Stimulated activated CD4-positive, alpha-beta T cell treated with anti-CD3 and anti-CD28 coated beads, Interleukin-1b, Interleukin-23, amount 100 ng/mL, for 4 hours (primary cell): ENCODE measurements around the gene STK4.
"Not testable (repeated sequence)": the region's sequence is repeated elsewhere in the genome, so short reads cannot be mapped to it uniquely, and the experiment has no call there.

Experiments
- DNase-seq, 2 donors: peaks; one replicate each; pipeline ENCODE4 v3.0.0-alpha.2; 2020; ENCODE audit warnings: low read depth in 2 of 2

STK4 gene

DNA sequence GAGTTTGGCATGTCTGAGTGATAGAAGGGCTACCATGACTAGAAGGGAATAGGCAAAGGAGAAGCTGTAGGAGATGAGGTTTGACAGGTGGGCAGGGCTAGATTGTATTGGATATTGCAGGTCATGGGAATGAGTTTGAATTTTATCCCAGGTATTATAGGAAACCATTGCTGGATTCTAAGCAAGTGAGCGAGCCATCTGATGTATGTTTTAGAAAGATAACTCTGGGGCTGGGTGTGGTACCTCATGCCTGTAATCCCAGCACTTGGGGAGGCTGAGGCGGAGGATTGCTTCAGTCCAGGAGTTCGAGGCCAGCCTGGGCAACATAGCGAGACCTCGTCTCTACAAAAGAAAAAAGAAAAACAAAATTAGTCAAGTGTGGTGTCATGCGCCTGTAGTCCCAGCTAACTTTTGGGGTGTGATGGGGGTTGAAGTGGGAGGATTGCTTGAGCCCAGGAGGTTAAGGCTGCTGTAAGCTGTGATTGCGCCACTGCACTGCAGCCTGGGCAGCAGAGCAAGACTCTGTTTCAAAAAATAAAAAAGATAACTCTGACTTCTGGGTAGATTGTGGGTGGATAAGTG, 16.9 kb downstream of the STK4 start:
- no peak for DNase-seq

DNA sequence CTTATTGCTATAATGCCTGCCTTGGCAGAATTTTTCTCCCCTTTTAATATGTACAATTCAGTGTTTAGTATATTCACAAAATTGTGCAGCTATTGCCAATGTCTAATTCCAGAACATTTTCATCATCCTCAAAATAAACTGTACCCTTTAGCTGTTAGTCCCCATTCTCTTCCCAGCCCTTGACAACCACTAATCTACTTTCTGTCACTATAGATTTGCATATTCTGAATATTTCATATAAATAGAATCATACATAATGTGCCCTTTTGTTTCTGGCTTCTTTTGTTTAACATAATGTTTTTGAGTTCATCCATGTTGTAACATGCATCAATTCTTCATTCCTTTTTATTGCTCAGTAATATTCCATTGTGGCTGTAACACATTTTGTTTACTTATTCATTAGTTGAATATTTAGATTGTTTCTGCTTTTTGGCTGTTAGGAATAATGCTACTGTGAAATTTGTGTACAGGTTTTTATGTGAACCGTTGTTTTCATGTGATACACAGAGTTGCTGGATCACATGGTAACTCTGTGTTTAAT, 22.4 kb downstream of the STK4 start:
- no peak for DNase-seq

DNA sequence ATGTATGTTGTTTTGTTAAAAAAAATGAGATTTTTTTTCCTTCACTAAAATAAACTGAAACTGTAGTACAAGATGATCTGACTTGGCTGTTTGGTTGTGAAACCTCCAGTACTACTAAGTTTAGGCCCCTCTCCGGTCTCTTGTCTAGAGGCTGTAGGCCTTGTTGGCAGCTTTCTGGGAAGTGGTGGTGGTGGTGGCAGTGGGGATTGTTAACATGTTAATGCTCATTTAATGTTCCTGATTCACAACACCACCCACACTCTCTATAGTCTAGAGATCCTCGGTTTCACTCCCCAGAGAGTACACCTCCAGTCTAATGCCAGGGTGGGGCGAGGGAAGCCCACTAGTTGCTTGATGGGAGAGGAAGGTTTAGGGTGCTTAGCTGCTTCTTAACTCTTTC, 24.1 kb downstream of the STK4 start:
- DNase-seq = no peak

DNA sequence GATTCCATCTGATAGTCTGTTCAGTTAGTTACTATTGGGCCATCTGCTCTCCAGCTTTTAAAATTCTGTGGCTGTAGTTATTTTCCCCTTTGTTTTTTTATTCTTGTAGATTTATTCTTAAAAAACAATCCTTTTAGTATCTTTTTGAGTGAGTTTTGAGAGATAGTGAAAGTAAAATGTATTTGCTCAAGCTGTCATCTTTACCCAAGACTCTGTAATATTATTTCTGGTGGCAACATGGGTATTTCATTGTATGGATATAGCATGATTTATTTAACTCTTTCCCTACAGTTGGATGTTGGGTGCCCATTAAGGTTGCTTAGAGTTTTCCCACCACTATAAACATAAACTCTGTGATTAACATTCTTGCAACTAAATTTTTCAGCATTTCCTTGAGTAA, 24.6 kb downstream of the STK4 start:
- DNase-seq = no peak

DNA sequence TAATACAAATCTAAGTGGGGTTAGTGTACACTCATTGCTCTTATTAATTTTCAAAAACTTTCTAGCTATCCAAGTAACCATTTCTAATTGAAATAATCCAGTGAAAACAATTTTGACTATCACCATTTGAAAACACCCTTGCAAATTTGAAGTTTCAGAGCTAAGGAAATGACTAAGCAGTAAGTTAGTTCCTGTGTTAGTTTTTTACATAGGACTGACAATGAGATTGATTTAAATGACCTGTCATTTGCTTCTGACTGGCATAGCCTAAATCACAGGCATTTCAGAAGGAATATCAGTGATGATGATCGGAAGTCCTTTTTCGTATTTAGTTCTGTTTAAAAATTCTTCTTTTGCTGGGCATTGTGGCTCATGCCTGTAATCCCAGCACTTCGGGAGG, 27.0 kb downstream of the STK4 start:
- no peak for DNase-seq

DNA sequence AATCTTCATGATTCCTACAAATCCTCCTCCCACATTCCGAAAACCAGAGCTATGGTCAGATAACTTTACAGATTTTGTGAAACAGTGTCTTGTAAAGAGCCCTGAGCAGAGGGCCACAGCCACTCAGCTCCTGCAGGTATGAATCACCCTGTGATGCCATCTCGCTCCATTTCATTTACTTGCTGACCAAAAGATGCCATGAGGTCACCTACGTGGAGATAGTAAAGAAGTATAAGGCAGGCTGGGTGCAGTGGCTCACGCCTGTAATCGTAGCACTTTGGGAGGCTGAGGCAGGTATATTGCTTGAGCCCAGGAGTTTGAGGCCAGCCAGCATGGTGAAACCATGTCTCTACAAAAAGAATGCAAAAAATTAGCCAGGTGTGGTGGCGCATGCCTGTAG, 30.9 kb downstream of the STK4 start:
- no peak for DNase-seq

DNA sequence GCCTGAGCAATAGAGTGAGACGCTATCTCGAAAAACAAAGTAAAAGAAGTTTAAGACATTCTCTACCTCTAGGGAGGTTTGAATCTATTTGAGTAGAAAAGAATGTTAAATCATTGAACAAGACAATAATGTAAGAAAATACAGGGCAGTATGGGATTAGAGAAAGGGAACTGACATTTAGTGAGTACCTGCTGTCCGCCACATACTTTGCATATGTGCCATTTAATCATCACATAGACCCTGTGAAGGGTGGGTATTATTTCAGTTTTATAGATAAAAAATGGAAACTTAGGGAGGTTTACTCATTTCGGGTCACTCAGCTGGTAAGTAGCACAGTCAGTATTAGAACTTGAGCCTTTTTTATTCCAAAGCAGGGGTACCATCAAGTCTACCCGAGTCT, 31.4 kb downstream of the STK4 start:
- DNase-seq = no peak

DNA sequence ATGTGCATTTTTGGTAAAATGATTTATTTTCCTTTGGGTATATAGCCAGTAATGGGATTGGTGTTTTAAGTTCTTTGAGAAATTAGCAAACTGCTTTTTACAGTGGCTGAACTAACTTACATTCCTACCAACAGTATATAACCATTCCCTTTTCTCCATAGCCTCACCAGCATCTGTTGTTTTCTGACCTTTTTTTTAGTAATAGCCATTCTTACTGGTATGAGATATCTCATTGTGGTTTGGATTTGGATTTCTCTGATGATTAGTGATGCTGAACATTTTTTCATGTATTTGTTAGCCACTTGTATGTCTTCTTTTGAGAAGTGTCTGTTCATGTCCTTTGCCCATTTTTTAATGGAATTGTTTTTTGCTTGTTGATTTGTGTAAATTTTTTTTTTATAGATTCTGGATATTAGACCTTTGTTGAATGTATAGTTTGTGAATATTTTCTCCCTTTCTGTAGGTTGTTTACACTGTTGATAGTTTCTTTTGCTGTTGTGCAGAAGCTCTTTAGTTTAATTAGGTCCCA, 42.3 kb downstream of the STK4 start:
- no peak for DNase-seq

DNA sequence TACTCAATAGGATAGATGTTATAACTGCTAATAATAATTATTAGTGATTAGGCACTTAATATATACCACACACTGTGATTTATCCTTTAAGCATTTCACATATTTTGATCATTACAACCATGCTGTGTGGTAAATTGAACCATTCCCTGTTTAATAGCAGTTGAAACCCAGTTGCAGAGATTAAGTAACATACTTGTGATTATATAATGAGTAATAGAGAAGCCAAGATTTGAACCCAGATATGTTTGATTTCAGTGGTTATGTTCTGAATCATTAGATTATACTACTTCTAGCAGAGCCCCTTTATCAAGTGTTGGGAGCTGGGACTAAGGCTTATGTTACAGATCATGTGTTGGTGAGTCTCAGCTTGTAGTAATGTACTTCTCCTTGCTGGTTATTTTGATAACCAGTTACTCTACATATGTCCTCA, 44.1 kb downstream of the STK4 start:
- DNase-seq = no peak

DNA sequence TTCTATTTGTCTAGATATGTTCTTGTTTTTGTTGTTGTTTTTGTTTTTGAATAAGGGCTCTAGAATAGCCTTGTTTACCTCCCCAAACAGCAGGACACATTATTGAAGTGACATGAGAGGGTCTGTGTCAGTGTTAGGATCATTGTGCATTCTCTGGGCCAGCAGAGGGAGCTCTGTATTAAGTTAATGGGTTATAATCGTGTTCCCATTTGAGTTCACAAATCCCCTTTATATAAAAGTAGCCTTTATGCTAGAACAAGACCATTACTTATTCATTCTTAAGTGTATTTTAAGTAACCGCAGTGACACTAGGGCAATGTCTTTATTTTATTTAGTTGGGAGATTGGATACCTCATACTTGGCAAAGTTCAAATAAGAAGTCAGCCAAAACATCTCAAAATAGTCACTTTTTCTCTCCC, 44.8 kb downstream of the STK4 start:
- DNase-seq = peak; percentile 9 to 37

DNA sequence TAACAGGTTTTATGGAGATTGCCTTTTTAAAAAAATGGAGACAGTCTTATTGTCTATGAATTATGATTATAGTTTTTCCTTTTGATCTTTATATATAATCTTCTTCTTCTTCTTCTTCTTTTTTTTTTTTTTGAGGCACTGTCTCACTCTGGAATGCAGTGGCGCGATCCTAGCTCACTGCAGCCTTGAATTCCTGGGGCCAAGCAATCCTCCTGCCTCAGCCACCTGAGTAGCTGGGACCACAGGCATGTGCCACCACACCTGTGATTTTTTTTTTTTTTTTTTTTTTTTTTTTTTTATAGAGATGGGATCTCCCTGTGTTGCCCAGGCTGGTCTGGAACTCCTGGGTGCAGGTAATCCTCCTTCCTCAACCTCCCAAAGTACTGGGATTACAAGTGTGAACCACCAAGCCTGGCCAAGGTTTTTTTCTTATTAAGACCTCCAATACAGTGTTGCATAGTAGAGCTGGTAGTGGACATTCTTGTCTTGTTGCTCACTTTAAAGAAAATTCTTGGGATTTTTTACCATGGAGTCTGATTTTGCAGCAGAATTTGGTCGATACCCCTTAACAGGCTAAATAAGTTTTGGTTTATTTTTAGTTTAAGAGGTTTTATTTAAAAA, 46.5 kb downstream of the STK4 start:
- no peak for DNase-seq

DNA sequence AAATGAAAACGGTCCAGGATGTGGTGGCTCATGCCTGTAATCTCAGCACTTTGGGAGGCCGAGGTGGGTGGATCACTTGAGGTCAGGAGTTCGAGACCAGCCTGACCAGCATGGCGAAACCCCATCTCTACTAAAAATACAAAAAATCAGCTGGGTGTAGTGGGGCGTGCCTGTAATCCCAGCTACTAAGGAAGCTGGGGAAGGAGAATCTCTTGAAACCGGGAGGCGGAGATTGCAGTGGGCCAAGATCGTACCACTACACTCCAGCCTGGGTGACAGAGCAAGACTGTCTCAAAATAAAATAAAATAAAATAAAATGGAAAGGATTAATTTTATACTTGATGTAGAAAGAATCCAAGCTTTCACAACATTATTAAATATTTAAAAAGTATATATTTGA, 47.8 kb downstream of the STK4 start:
- not testable (repeated sequence) for DNase-seq

DNA sequence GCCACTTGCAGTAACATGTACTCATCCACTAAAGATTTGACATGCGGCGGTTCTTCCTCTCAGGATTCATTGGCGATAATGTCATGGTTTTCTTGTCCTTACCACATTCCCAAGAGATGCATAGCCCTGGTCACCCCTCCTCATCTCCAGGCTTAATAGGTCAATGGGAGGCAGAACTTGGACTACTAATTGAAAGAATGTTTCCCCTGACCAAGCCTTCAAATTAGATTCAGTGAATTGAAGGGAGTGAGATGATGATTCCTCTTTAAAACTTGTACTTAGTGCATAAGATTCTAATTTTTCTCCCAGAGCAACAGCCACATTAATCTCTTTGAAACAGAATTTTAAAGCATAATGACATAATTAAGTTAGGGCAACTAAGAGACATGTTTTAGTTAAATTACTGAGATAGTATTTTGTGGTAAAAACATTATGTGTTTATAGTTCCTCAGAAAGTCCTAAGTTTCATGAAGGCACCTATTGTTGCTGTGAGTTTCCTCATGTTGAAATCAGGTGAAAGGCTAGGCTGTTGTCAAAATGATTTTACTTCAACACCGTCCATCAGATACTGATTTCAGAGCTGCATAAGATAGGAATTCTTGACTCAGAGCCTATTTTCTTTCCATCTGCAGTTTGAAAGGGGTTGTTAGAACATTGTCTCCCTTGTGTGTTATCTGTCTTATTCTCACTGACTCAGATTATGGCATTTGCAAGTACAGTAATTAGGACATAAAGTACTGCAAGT, 48.5 kb downstream of the STK4 start:
- no peak for DNase-seq

DNA sequence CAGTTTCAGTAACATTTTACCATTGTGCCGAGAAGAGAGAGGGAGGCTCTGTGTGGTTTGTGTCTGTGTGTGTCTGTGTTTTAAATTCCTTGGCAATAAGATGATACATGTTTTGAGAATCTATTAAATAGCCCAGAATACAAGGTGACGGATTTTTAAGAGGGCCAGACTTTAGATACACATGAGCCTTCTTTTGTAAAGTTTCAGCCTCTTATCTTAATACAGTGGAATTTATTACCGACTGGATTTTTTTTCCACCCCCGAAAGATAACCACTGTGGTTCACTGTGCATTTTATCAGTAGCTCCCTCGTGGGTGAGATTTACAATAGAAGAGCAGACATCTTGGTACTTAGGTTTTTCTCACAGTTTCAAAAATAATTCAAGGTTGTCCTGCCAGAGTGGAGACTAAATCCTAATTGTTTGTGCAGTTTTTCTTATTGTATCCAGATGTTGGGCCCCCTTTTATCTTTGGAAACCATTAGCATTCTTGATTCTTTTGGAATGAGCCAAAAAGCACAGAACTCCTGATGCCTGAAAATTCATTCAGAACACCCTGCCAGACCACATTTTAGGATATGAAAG, 49.9 kb downstream of the STK4 start:
- DNase-seq = no peak

DNA sequence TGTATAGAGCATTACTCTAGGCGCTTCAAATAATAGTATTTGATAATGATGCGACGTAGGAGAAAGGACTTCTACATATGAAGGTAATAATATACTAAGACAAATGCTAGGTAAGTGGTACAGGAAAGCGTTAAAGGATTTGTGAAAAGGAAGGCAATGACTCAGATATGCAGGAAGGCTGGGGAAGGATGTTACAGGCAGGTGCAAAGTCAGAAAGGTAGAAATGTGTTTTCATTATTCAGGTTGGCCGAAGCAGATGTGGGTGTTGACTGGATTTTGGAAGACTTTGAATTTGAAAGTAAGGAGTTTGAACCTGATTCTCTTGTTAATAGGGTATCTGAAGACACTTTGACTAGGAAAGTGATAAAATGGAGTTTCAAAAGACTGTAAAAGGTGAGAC, 51.0 kb downstream of the STK4 start:
- no peak for DNase-seq

DNA sequence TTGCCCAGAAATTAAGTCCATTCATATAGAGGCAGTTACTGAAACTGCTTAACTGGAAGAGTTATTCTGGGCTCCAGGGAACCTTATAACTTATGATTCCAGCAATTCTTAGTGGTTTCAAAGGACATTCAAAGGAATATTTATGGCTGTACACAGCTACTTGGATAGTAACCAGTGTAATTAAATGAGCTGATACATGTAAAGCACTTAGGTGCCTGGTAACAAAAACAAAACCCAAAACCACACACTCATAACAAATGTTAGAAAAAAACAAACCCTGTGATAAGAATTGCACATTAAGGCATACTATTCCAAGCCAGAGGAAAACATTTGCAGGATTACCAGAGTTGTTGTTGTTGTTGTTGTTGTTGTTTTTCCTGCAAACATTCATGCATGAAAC, 51.5 kb downstream of the STK4 start:
- DNase-seq = no peak

DNA sequence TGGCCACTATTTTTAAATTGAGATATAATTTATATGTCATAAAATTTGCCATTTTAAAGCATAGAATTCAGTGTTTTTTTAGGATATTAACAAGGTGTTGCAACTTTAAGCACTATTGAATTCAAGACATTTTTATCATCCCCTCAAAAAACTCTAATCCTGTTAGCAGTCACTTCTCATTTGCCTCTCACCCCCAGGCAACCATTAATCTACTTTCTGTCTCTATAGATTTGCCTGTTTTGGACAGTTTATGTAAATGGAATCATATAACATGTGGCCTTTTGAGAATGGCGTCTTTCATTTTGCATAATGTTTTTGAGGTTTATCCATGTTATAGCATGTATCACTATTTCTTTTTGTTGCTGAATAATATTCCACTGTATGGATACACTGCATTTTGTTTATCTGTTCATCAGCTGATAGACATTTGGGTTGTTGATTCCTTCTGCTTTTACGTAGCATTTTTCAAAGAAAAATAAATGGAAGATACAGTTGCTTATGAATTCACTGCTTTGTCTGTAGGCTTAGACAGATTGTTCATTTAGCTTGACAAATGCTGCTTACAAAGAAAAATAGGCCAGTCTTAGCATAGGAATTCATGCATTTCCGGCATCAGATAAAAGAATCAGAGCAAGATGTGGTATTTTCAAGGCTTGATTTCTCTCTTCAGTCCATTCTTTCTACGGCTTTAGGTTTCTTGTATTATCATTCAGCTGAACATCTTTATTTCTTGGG, 52.9 kb downstream of the STK4 start:
- no peak for DNase-seq

DNA sequence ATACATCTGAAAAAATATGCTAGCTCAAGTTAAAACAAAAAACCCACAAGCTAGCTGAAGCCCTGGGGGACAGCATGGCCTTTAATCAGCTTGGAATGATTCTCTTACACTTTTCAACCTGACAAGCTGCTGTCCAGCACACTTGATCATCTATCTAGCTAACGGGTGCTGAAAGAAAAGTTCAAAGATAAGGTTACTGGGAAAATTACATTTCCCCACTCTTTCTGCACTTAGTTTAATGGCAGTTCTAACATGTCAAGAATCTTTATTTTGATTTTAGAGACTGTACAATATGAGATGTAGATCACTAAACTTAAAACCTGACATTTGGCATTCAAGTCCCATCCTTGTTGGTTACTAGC, 53.4 kb downstream of the STK4 start:
- no peak for DNase-seq

DNA sequence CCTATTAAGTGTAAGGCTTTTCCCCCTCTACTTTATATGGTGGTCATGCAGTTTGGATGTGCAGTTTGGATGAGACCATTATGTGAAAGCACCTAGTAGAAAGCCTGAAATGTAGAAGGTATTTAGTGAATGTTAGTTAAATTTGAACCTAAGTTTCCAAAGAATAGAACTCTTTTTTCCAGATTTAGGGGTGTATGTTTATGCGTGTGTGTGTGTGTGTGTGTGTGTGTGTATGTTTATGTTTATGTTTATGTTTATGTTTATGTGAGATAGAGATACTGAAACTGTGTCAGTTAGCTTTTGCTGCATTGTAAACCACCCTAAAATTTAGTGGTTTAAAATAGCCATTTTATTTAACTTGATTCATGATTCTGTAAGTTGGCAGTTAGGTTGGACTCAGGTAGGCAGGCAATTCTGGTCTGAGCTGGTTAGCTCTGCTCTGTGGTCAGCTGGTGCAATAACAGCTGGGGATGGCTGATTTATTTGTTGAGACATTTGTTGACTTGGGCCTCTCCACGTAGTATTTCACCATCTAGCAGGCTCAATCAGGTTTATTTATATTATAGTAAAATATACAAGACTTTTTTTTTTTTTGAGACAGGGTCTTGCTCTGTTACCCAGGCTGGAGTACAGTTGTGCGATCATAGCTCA, 54.0 kb downstream of the STK4 start:
- no peak for DNase-seq

DNA sequence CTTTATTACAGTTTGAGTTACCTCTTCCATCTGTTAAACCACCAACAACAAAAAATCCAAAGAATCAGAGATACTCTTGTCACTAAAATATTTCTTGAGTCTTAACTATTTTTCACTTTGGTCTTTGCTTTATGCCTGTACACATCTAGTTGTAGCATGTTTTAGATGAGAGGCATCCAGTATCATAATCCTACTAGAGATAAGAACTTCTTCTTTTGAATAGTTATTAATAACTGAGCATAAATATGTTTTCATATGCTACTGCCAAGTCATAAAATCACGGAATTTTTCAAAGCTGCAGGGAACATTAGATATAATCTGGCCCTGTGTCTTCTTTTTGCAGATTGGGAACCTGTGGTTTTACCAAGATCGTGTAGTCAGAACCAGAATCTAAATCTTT, 55.3 kb downstream of the STK4 start:
- no peak for DNase-seq

DNA sequence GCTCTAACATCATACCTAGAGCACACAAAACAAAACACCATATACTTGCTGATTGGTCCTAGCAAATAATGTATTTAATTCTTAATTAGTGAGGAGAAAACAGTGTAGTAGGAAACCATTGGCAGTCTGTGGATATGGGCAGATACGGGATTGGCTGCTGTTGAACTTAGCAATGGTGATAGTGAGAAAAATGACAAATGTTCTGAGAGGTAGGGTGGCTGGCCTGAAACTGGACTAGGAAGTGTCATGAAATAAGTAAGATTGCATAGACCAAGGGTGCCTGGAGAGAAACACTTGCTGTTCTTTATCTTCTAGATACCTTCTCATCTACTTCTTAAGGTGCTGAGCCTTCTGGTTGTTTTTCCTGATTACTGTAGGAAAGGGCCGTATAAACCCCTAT, 56.8 kb downstream of the STK4 start:
- DNase-seq = not testable (repeated sequence)
